GM18511 (cell line): ENCODE measurements around the gene GOPC.
"Not testable (repeated sequence)": the region's sequence is repeated elsewhere in the genome, so short reads cannot be mapped to it uniquely, and the experiment has no call there.

Experiments used
- ATAC-seq: cut with Tn5 transposase; IDR thresholded peaks from one replicate; pipeline ENCODE4 v1.9.1; 2021; ENCODE audit warnings: mild to moderate bottlenecking, moderate library complexity; ENCODE audit not compliant: unreplicated experiment

The GOPC gene

DNA sequence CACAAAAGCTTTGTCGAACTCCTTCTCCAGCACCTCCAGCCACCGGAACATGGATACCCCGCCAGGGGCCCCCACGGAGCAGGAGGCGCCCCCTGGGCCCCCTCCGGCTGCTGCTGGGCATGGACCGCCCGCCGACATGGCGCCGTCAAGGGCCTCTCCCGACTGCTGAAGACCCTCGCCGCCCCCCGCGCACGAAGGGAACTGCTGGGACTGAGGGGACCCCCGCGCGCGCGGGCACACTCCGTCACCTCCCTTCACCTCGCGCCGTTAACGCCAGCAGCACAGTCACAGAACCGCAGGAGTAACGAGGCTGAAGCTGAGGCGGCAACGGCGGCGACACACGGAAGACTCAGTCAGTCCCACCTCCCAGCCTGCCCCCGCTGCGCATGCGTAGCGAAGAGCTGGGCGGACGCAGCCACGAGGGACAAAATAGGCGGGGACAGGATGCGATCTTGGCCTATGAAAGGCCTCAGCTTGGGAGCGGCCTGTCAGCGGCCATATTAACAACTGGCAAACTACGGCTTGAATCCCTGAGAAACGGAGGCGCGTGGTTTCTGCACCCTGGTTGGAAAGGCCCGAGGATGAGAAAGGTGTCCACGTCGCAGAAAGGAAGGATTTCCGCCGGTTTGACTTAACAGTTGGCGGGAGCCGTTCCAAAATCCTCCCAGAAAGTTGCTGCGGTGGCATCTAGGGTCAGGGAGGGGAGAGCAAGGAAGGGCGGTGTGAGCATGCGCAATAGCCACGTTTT, at the start of gene GOPC:
GOPC (minus strand) TSS at position 361 of the 748 bp plus-strand sequence; CDS start at position 138, 223 bp downstream.
- ATAC-seq: peak; percentile 91

- not testable (repeated sequence) for ATAC-seq
Observed at GRCh38 chr6:117651984-117652383, 49.7 kb upstream of the GOPC start.

DNA sequence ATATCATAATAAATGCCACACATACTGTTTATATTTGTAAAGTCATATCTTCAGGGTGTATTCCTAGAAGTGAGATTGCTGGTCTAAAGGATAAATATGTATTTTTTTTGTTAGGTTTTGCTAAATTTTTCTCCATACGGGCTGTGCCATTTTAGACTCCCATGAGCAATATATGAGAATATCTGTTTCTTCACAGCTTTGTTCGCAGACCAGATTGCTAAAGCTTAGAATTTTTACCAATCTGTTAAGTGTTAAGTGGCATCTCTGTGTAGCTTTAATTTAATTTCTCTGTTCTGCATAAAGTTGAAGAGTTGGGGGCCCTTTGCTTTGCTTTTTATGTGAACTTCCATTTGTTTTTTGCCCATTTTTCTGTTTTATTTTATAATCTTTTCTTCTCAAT, 40.7 kb upstream of the GOPC start:
- ATAC-seq: no peak

DNA sequence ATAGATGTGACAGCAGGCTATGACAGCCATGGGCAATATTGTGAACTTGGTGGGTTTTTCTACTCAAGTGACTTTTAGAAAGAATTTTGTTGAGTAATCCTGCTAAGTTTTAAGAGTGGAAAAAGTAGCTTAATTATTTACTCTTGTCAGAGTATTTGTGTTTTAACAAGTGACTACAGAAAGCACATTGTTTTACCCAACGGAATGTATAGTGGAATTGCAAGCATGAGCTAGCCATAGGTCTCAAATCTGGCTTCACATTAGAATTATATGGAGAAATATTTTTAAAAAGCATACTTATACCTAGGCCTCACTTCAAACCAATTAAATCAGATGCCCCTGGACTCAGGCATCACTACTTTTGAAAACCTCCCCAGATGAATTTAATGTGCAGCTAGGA, 35.5 kb upstream of the GOPC start:
- ATAC-seq: no peak

DNA sequence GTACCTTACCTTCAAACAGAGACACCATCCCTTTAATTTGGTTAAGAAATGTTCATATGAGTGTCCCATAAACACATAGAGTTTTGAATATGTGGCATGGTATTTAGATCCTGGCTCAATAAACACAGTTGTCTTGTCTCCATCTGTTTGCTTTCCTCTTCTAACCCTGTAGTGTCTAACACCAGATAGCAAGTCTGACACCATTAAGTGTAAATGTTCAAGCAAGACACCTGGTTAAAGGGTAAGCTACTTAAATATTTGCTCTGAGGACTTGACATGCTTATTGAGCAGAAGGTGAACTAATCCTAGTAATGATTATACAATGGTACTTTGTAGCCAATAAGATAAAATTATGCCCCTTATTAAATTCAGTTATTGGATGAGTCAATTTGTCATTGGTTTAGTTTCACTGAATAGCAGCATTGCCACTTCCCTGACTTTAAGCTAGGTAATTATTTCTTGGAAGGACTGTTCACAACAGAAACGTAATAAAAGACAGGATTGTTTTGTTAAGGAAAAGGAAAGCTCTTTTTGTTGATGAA, 26.9 kb upstream of the GOPC start:
- no peak for ATAC-seq

DNA sequence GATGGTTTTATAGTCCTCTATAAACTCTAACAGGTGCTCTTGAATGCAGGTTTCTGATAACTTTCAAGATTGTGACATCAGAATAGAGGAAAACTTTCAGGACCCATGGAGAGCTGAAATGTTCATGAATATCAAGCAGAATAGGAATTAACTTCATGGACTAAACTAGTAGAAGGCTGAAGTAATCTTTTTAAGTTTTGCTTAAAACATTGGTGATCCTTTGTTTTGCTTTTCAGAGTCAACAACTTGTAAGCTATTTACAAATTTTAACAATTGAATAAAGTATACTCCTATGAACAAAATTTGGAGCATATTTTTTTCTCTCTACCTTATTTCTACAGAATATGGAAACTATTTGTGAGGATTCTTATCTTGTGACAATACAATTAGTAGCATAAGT, 25.2 kb upstream of the GOPC start:
- ATAC-seq: no peak

- no peak for ATAC-seq
Observed at GRCh38 chr6:117624869-117625481, 22.7 kb upstream of the GOPC start.

DNA sequence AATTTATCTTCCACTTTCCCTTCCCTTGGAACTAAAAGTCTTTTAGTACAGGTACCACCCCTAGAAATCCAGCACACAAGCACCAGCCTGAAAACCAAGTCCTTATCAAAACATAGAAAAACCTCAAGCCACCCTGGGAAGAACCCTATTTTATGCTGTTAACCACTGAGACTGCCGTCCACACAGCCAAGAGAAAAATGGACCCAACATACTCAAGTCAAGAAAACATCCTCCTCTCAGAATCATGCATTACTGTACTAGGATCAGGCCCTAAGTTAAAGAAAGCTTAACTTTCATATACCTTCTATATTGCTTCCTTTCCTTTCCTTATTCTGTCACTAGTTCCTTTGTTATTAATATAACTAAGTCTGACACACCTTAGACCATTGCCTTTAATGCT, 16.9 kb upstream of the GOPC start:
- no peak for ATAC-seq

DNA sequence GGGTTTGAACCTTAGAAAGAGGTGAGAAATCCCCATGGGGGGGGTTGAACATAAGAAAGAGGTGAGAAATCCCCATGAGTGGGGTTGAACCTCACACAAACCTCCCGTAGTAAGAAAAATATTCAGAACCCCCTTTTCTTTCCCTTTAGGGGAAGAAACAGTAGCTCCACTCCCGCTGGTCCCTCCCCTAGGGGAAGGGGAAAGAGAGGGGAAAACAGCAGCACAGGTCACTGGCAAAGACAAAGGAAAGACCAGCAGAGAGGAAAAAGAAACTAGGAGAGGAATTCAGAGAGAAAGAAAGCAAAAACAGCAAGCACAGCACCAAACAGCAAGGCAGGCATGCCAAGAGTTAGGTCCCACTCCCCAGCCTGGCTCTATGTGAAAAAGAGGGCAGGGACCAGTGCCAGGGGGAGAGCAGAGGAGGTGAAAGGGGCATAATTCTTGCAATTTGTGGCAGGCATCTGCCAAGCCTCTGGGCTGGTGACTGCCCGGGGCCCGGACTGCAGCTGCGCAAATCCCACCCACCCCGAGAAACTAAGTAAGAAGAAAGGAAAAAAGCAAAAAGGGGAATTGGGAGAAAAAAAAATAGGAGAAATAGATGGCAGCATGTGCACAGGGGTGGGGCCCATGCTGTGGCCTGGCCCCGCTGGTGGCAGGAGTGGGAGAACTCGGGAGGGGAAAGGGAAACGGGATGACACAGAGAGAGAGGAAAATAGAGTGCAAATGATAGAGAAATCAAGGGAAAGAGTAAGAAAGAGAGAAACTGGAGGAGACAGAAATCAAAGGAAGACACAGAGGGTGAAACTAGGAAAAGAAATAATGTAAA, 15.1 kb upstream of the GOPC start:
- ATAC-seq: no peak

- no peak for ATAC-seq
Observed at GRCh38 chr6:117616391-117617209, 14.3 kb upstream of the GOPC start.

DNA sequence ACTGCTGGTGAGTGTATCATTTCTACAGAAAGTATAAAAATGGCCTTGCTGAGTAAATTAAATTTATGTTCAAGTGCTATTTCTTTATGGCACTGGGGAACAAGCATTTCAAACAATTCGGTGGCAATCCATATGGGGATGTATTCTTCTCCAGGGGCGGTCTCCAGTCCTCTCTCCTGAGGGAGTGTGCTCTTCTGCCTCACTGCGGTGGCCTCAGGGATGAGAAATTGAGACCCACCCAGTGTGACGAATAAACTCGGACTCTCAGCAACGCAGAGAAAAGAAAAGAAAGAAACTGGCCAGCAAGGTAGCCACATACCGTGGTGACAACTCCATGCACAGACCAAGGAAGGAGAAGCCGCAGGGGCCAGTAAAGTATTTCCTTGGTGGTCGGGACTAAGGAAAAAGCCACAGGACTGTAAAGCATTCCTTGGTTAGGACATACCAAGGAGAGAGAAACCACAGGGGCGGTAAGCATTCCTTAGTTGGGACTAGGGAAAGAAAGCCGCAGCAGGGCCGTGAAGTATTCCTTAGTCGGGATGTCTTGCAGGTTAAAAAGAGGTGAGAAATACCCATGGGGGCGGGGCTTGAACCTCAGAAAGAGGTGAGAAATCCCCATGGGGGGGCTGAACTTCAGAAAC, 13.6 kb upstream of the GOPC start:
- ATAC-seq: no peak

DNA sequence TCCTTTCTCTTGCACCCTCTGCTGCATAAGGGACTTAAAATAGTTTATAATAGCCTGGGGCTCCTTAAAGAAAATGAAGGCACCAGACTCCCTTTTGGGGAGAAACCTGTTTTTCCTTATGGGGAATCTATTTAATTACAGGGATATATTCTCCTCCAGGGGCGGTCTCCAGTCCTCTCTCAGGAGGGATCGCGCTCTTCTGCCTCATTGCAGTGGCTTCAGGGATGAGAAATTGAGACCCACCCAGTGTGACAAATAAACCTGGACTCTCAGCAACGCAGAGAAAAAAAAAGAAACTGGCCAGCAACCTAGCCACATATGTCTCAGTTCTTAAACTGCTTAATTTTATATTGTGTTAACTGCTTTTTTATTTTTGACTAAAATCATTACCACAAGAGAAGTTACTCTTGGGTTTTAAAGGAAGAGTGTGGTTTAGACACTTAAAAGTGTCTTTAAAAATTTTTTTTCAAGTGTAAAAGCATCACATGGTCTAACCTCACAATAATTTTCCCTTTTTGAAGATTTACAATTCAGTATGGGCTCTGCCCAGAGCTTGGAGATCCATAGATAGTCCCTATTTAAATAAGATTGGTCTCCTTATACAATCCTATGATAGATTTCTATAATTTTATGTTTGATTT, 11.7 kb upstream of the GOPC start:
- no peak for ATAC-seq

GRCh38 chr6:117607511-117607910, 5.2 kb upstream of the GOPC start:
- no peak for ATAC-seq

DNA sequence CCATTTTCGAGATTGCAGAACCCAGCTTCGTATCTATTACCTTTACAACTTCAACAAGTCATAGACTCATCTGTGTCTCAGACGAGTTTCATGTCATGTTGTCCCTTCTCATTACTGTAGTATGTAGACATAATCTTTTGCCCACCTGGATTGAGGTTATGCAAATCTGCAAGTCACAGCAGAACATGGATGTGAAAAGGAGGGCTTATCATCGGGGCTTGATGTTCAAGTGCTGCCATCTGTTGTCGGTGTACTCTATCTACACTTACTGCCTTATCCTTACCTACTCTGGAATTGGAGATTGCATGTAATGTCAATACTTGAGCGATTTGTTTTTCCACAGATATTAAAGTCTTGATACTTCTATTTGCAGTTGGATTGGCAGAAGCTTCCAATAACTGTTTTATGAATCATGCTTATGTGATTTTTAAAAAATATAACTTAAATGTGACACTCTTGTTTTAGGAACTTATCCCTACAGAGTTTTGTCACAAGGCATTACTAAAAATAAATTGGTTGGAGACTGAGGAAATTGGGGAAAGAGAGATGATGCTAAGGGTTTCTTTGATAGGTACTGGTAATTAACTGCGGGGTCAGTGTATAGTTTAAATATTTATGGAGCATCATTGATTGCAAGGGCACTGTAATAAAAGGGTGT, 3.0 kb upstream of the GOPC start:
- ATAC-seq: peak; percentile 38

GRCh38 chr6:117603821-117604220, 1.5 kb upstream of the GOPC start:
- no peak for ATAC-seq

DNA sequence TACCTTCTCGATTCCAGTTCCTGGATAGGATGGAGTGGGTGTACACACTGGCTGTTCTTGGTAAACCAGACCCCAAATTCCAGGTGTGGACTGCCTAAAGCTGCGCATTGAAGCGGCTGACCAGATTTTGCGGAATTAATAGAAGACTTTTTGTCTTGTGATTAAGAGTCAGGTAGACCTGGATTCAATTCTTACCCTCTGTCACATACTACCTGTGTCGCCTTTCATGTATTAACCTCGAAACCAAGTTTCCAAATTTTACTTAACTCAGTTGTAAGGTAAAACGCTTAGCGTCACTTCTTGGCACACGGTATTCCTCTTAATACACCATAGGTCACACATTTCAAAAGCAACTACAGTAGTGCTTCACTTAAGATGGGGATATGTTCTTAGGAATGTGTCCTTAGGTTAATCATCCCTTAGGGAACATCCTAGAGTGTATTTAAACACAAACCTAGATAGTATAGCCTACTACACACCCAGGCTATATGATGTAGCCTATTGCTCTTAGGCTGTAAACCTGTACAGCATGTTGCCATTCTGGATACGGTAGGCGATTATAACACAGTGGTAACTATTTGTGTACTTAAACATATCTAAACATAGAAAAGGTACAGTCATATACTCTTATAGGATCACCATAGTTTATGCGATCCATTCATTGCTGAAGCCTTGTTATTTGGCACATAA, 733 bp upstream of the GOPC start:
- no peak for ATAC-seq

- ATAC-seq: peak; percentile 34
Observed at GRCh38 chr6:117601811-117602150, 530 bp downstream of the GOPC start.

- ATAC-seq: no peak
Observed at GRCh38 chr6:117600008-117600743, 2.1 kb downstream of the GOPC start.
